ENCODE data around the gene CHD6.
A peak's percentile ranks its signal among the peaks of the same experiment; 100 is the strongest.

CHD6 gene, protein sequence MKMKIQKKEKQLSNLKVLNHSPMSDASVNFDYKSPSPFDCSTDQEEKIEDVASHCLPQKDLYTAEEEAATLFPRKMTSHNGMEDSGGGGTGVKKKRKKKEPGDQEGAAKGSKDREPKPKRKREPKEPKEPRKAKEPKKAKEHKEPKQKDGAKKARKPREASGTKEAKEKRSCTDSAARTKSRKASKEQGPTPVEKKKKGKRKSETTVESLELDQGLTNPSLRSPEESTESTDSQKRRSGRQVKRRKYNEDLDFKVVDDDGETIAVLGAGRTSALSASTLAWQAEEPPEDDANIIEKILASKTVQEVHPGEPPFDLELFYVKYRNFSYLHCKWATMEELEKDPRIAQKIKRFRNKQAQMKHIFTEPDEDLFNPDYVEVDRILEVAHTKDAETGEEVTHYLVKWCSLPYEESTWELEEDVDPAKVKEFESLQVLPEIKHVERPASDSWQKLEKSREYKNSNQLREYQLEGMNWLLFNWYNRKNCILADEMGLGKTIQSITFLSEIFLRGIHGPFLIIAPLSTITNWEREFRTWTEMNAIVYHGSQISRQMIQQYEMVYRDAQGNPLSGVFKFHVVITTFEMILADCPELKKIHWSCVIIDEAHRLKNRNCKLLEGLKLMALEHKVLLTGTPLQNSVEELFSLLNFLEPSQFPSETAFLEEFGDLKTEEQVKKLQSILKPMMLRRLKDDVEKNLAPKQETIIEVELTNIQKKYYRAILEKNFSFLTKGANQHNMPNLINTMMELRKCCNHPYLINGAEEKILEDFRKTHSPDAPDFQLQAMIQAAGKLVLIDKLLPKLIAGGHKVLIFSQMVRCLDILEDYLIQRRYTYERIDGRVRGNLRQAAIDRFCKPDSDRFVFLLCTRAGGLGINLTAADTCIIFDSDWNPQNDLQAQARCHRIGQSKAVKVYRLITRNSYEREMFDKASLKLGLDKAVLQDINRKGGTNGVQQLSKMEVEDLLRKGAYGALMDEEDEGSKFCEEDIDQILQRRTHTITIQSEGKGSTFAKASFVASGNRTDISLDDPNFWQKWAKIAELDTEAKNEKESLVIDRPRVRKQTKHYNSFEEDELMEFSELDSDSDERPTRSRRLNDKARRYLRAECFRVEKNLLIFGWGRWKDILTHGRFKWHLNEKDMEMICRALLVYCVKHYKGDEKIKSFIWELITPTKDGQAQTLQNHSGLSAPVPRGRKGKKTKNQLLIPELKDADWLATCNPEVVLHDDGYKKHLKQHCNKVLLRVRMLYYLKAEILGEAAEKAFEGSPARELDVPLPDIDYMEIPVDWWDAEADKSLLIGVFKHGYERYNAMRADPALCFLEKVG (N-terminal part only)

DNA sequence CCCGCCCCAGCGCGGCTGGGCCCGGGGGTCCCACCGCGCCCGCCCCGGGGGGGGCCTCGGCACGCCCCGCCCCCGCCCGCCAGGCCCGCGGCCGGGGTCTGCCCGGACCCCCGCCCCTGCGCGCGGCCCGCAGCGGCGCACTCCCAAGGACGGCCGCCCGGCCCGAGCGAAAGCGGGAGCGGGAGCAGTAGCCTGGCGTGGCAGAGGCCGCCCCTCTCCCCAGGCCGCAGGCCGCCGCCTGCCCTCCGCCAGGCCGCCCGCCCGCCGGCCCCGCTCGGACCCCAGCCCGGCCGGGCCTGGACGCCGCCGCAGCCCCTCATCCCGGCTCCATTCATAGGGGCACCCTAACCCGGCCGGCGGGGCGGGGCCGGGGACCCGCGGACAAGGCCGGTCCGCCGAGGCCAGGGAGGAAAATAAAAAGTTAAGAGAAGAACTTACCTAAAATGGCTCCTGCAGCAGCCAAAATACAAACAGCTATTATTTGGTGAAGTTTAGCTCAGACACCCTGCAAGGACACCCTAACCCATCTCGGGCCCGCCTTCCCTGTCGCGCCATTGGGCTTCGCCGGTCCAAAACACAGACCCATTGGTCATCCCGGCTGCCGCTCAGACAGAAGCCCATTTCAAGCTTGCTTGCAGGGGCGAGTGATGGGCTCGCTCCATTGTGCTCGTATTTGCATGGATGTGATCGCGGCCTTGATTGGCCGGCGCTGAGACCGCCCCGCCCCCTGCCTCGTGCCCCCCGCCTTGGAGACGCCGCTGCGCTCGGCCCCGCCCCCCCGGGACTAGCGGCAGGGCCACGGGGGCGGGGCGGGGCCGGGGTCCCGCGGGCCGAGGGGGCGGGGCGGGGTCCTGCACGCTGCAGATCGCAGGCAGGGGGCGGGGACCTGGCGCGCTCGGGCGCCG, at the start of gene CHD6:
Gene CHD6 (minus strand): TSS at position 476 of the 905 bp plus-strand sequence. CDS start 67,040 bp downstream, outside the sequence.
- FAIRE-seq (peak; percentile 99), DNase-seq (ENCODE audit: extremely low spot score, insufficient read length, low read depth) (peak; percentile 94)

DNA sequence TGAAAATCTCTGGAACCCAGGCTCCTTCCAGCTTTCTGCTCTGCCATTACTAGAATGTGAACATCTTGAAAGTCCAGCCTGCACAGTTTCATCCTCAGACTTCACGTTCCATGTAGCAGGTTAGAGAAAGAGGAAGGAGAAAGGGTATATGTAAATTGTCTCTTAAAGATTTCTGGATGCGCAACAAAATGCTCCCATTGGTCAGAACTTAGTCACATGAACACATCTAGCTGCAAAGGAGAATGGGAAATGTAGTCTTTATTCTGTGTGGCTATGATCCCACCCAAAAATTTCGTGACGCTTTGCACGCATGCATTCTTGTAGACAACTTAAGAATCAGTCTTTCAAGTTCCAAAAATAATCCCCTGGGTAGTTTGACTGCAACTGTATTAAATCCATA, 46.4 kb upstream of the CHD6 start:
- DNase-seq (ENCODE audit: extremely low spot score, insufficient read length, low read depth): no peak

DNA sequence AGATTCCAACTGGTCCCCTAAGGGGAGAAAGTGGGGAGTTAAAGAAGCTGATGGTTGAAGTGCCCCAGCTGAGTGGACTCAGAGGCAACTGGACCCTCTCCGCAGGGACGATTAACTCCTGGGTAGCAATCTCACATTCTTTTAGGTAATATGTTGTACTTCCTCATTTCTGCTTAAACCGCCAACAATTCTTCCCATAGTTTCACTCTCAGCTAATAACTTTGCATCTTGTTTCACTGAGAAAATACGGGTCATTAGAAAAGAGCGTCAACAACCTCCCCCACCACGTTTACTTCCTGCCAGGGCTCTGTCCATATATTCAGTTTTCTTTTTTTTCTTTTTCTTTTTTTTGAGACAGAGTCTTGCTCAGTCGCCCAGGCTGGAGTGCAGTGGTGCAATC, 39.5 kb upstream of the CHD6 start:
- no peak for FAIRE-seq
- no peak for DNase-seq (ENCODE audit: extremely low spot score, insufficient read length, low read depth)

More for the DNA sequence above, 46.4 kb upstream of the CHD6 start:
- FAIRE-seq: peak; percentile 65

DNA sequence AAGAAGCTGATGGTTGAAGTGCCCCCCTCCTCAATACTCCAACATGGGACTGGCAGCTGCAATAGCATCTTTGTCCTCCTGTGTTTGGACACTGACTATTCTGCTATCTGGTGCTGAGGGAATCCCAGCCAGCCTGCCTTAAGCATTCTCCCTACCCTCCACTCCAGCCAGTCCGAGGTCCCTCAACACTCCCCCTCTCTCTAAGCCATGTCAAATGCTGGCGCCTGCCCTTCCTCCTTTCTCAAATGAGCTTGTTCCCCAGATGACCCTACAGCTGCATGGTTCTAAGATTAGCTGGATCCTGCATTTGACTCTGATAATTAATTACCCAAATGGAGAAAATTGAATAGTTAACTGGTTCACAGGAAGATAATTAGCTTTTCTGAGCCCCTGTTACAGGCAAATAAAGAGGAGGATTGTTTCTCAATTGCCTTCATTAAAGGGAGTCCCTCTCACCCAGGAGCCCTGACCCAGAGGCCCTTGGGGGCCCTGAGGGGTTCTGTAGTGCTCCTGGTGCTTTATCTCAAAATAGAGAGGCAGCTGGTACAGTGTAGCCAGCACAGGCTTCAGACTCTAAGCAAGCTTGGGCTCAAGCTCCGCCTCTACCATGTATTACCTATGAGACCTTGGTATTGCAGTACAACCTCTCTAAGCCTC, 37.9 kb upstream of the CHD6 start:
- FAIRE-seq: no peak

DNA sequence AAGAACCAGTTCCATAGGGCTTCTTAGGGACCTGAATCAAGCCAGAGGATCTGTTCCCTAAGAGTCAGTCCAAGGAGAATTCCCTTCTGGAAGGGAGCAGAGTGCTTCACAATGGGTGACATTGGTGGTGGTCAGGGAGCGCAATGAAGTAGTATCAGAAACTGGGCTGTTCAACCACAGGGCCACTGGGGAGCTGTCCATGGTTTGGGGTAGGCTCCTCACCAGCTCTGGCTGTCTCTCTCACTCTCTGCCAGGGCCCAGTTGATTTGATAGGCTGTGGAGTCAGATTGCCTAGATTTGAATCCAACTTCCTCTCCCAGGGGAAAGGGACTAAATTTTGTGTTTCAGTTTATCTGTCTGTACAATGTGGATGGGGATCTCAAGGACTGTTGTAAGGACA, 36.7 kb upstream of the CHD6 start:
- FAIRE-seq (no peak), DNase-seq (ENCODE audit: extremely low spot score, insufficient read length, low read depth) (no peak)

More for the DNA sequence above, 37.9 kb upstream of the CHD6 start:
- no peak for DNase-seq (ENCODE audit: extremely low spot score, insufficient read length, low read depth)

DNA sequence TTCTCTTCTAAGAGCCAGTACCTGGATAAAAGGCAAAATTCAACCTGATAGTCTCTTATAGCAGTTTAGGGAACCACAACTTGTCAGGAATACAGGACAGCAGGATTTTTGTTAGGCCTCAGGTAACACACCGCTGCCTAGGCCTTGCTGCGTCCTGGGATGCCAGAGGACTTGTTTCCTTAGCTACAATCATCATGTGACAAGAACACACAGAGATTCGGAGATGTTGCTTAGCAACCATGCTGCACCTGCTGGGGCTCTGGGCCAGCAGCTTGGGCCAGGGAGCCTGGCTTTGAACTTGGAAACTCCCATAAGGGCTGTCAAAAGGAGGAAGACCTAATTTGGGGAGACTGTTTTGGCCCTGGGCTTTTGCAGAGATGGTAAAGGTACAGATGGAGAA, 36.1 kb upstream of the CHD6 start:
- DNase-seq (ENCODE audit: extremely low spot score, insufficient read length, low read depth): no peak
- FAIRE-seq: no peak

DNA sequence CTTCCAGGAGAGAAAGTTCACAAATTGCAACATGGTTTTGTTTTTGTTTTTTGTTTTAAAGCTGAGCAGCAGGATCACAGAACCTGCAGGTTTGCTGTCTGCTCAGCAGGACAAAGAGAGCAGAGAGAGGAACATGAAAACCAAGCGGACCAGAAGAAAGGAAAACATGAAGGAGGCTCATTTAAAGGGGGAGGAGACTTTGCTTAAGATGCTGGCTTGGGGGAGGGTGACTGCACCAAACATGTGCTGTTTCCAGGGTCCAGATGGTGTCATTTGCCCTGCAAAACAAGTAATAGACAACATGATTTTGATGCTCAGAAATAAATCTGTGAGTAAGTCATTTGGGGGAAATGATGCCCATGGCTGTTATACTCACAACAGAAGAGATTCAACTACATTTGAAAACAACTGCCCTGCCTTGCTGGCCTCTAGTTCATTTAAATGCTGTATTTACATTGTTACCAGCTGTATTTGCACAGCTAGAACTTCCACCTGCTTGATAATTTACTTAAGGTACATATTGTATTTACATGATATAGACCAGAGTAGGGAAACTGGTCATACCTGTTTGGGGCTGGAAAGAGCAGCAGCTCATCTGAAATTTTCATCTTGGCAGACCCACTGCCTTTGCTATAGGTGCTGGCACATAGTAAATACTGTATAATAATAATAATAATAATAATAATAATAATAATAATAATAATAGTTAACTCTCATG, 32.2 kb upstream of the CHD6 start:
- no peak for DNase-seq (ENCODE audit: extremely low spot score, insufficient read length, low read depth)
- no peak for FAIRE-seq

DNA sequence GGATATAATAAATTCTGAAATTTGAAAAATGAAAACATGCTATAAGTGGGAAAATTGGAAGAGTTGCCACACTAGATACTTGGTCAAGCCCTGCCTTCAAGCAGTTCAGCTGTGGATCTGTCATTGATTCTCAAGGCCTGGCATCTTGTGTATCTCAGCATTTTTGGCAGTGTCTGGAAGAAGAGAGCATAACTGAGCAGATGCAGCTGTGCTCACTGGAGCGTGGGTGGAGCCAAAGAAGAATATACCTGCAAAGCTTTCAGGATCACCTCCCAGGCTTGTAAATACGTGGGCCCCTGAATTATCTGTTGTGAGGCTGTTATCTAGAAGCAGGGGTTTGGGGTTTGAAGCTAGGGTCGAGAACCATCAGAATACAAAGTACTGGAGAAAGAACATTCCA, 31.3 kb upstream of the CHD6 start:
- FAIRE-seq (no peak), DNase-seq (ENCODE audit: extremely low spot score, insufficient read length, low read depth) (no peak)

DNA sequence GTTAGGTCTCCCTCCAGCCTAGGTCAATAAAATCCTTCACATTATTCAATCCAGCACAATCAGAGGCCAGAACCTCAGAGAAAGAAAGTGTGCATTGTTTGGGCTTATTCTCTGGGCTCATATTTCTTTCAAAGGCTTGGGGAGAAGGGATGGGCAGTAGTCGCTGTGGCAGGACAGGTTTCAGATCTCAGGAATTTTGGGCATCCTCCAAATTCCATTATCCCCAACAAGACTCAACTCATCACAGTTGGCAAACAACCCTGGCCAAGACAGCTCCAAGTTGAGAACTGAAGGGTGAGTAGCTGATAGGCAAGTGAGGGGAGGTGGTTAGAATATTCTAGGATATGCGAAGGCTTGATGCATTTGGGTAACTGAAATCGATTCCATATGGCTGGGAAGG, 27.2 kb upstream of the CHD6 start:
- FAIRE-seq (no peak), DNase-seq (ENCODE audit: extremely low spot score, insufficient read length, low read depth) (no peak)

DNA sequence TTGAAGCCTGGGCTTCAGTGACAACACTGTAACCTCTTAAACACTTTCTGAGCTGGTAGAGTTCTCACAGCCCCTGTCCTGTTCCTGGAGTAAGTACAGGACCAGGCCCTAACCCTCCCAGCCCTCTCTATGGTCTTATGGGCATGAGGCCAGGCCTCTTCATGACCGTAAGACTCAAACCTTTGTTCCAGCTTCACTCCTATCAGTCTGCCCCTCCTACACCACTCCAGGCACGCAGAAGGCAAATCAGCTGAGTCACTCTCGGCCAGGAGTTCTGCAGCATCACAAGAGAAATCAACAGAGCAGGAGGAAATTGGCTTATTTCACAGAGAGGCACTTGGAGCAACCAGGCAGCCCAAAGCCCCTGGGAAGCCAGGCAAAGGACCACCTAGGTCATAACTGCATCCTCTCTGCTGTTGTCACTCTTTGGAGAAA, 25.3 kb upstream of the CHD6 start:
- FAIRE-seq: no peak
- DNase-seq (ENCODE audit: extremely low spot score, insufficient read length, low read depth): no peak

DNA sequence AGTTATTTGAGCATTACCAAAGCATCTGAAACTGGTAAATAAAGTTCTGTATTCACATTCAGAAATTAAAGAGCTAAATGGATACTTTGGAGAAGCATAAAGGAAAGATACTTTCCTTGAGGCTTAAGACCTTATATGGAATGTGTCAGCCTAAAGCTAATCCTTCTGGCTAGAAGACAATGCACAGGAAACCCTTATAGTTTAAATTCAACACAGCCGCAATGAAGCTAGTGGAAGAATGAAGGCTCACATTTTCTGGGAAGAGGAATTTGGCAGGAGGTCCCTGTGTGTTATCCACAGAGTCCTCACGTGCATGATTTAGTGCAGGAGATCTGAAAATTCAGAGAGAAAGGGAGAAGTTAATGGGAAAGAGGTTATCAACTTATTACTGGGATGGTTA, 21.5 kb upstream of the CHD6 start:
- FAIRE-seq (no peak), DNase-seq (ENCODE audit: extremely low spot score, insufficient read length, low read depth) (no peak)

DNA sequence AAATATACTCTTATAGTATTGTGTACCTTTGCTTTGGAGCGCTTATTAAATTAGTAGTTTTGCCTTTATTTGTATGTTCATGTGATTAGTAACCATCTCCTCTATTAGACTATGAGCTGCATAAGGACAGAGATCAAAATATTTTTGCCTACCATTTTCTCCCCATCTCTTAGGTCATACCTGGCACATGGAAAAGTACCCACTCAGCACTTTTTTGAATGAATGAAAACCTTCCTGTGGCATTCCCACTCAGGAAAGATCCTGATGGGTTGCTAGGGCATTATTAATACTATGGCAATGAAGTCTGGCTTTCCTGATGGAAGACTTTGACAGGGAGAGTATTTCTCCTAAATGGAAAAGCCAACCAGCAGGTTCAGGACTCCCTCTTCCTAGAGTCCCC, 20.3 kb upstream of the CHD6 start:
- DNase-seq (ENCODE audit: extremely low spot score, insufficient read length, low read depth): no peak
- FAIRE-seq: no peak

DNA sequence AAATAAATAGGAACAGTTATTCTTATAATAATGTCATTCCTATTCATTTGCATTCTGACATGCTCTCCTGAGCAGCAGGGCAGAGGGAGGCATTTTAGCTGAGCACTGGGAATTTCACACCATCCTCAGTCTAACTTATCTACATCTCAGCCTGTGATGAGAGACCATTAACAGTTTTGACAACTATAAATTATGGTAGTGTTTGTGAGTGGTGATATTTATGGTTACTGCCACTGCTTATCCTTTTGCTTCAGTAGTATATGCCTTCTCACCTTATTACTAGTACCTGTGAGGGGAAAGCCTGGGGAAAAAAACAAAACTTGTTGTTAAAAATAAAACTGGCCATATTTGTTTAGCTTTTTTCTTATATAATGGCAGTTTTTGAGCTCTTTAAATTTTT, 17.0 kb upstream of the CHD6 start:
- DNase-seq (ENCODE audit: extremely low spot score, insufficient read length, low read depth) (no peak), FAIRE-seq (no peak)

DNA sequence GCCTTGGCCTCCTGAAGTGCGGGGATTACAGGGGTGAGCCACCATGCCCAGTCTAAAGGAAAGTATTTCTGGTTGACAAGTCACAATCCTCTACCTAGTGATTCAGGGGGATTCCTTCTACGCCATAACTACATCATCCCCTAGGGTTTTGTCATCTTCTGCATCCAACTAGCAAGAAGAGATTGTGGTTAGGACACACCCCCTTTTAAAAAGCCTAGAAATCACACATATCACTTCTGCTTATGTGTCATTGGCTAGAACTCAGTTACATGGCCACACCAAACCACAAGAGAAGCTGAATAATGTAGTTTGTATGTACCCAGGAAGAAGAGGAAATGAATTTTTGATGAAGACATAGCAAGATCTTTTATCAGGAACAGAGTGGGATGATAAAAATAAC, 14.7 kb upstream of the CHD6 start:
- no peak for DNase-seq (ENCODE audit: extremely low spot score, insufficient read length, low read depth)
- FAIRE-seq: no peak

DNA sequence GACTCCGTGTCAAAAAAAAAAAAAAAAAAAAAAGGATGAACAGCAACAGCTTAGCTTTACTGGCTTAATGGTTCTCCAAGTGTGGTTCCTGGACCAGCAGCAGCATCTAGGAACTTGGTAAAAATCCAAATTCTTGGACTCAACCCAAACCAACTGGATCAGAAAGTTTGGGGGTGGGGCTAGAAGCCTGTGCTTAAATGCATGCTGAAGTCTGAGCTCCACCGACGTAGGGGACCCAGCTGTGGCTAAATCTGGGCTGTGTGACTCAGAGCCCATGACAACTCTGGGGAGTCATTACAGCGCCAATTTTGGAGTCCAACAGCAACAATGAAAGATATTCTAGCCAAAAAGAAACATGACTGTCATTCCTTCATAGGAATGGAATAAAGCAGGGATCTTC, 13.6 kb upstream of the CHD6 start:
- DNase-seq (ENCODE audit: extremely low spot score, insufficient read length, low read depth) (no peak), FAIRE-seq (no peak)

DNA sequence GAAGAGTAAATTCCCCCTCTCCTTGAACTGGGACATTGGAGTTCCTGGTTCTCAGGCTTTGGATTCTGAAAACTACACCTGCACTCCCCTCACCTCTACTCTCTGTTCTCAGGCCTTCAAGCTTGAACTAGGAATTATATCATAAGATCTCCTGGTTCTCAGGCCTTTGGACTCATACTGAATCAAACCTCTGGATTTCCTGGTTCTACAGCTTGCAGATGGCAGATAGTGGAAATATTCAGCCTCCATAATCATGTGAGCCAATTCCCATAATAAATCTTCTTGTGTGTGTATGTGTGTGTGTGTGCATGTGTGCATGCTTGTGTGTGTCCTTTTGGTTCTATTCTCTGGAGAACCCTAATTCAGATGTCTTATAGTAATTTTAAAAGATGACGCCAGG, 12.7 kb upstream of the CHD6 start:
- no peak for FAIRE-seq

DNA sequence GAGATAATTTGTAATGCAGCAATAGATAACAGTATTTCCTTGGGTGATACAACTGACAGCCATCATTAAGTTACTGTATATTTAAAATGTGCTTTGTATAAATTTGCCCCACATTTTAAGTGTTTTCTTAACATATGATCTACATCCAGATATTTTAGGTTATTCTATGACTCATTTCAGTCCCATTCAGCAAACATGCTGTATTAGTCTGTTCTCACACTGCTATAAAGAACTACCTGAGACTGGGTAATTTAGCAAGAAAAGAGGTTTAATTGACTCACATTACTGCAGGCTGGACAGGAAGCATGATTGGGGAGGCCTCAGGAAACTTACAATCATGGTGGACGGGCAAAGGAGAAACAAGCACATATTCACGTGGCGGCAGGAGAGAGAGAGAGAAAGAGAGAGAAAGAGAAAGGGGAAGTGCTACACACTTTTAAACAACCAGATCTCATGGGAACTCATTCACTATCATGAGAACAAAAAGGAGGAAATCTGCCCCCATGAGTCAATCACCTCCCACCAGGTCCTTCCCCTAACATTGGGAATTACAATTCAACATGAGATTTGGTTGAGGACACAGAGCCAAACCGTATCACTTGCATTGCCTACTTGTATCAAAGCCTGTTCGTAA, 9.6 kb upstream of the CHD6 start:
- DNase-seq (ENCODE audit: extremely low spot score, insufficient read length, low read depth) (no peak), FAIRE-seq (no peak)

More for the DNA sequence above, 12.7 kb upstream of the CHD6 start:
- DNase-seq (ENCODE audit: extremely low spot score, insufficient read length, low read depth): no peak

All from GM18507 (cell line).